Measurements from ENCODE around the gene HSPBAP1. TPM values are rescaled to one million over a fixed set of nuclear protein-coding genes. Genes with fewer than 3 reads are reported as not detected.
A peak's percentile ranks its signal among the peaks of the same experiment; 100 is the strongest.

The HSPBAP1 gene
- total RNA-seq, 2 experiments from 2014 or later: 4.4 to 5.9 TPM

- ChIA-PET POLR2A (no interaction called here), CTCF (no interaction called here)
- no peak overlapping the region for H3K4me3 Mint-ChIP-seq
- no peaks in the 10 kb centered on the region for H3K36me3 Mint-ChIP-seq (ENCODE audit: low read depth)
- H3K27me3 Mint-ChIP-seq (ENCODE audit: low read depth): no peaks in the 10 kb centered on the region
- H3K27ac Mint-ChIP-seq: no peak overlapping the region
- H3K9me3 Mint-ChIP-seq (ENCODE audit: insufficient read depth): no peaks in the 10 kb centered on the region
- no peaks in the 10 kb centered on the region for H3K4me1 Mint-ChIP-seq (ENCODE audit: low read depth)
- DNase-seq: no peak
- ATAC-seq: no peak
These were observed 16.8 kb downstream of the HSPBAP1 start for GRCh38 chr3:122776675-122777468.

- ChIA-PET POLR2A (no interaction called here), CTCF (interaction anchor here (1.0 to 1.2 kb wide), 2 partner anchors 14 to 20 kb away, joined by 3 to 5 read pairs; no protein-coding TSS in a partner anchor)
- no peaks in the 10 kb centered on the region for H3K4me1 Mint-ChIP-seq (ENCODE audit: low read depth)
- ATAC-seq (no peak), DNase-seq (no peak)
- no peaks in the 10 kb centered on the region for H3K27me3 Mint-ChIP-seq (ENCODE audit: low read depth)
- no peak overlapping the region for H3K4me3 Mint-ChIP-seq
- H3K9me3 Mint-ChIP-seq (ENCODE audit: insufficient read depth): no peaks in the 10 kb centered on the region
- no peaks in the 10 kb centered on the region for H3K36me3 Mint-ChIP-seq (ENCODE audit: low read depth)
- H3K27ac Mint-ChIP-seq: no peak overlapping the region
These were observed 19.1 kb downstream of the HSPBAP1 start for GRCh38 chr3:122774564-122774963.

GRCh38 chr3:122773944-122774509 is 19.6 kb downstream of the HSPBAP1 start:
- H3K27ac Mint-ChIP-seq: no peak overlapping the region
- CTCF ChIA-PET: interaction anchor here (0.7 to 1.2 kb wide), 3 partner anchors 14 to 23 kb away, joined by 3 to 5 read pairs (median 3); no protein-coding TSS in a partner anchor
- no peak overlapping the region for H3K4me3 Mint-ChIP-seq
- H3K36me3 Mint-ChIP-seq (ENCODE audit: low read depth): no peaks in the 10 kb centered on the region
- H3K4me1 Mint-ChIP-seq (ENCODE audit: low read depth): no peaks in the 10 kb centered on the region
- POLR2A ChIA-PET: no interaction called here
- ATAC-seq: no peak
- no peaks in the 10 kb centered on the region for H3K27me3 Mint-ChIP-seq (ENCODE audit: low read depth)
- H3K9me3 Mint-ChIP-seq (ENCODE audit: insufficient read depth): no peaks in the 10 kb centered on the region
- DNase-seq: no peak

- no peak overlapping the region for H3K4me3 Mint-ChIP-seq
- no peak for ATAC-seq
- ChIA-PET POLR2A (no interaction called here), CTCF (no interaction called here)
- no peaks in the 10 kb centered on the region for H3K4me1 Mint-ChIP-seq (ENCODE audit: low read depth)
- H3K9me3 Mint-ChIP-seq (ENCODE audit: insufficient read depth): no peaks in the 10 kb centered on the region
- peaks cover 4% of the 10 kb centered on the region for H3K36me3 Mint-ChIP-seq (ENCODE audit: low read depth)
- no peaks in the 10 kb centered on the region for H3K27me3 Mint-ChIP-seq (ENCODE audit: low read depth)
- no peak for DNase-seq
- H3K27ac Mint-ChIP-seq: no peak overlapping the region
These were observed 20.8 kb downstream of the HSPBAP1 start for GRCh38 chr3:122772827-122773226.

GRCh38 chr3:122770521-122771202 is 23.0 kb downstream of the HSPBAP1 start:
- no peaks in the 10 kb centered on the region for H3K4me1 Mint-ChIP-seq (ENCODE audit: low read depth)
- ChIA-PET POLR2A (no interaction called here), CTCF (interaction anchor here (1.3 kb wide), 2 partner anchors 14 to 15 kb away, joined by 3 to 5 read pairs; no protein-coding TSS in a partner anchor)
- H3K4me3 Mint-ChIP-seq: no peak overlapping the region
- H3K9me3 Mint-ChIP-seq (ENCODE audit: insufficient read depth): no peaks in the 10 kb centered on the region
- ATAC-seq (no peak), DNase-seq (no peak)
- no peak overlapping the region for H3K27ac Mint-ChIP-seq
- no peaks in the 10 kb centered on the region for H3K27me3 Mint-ChIP-seq (ENCODE audit: low read depth)
- H3K36me3 Mint-ChIP-seq (ENCODE audit: low read depth): peaks cover 4% of the 10 kb centered on the region

GRCh38 chr3:122767540-122768372 is 25.9 kb downstream of the HSPBAP1 start:
- Mint-ChIP-seq H3K4me3 (no peak overlapping the region), H3K9me3 (ENCODE audit: insufficient read depth) (no peaks in the 10 kb centered on the region), H3K4me1 (ENCODE audit: low read depth) (no peaks in the 10 kb centered on the region), H3K27me3 (ENCODE audit: low read depth) (no peaks in the 10 kb centered on the region), H3K36me3 (ENCODE audit: low read depth) (peaks cover 4% of the 10 kb centered on the region), H3K27ac (no peak overlapping the region)
- DNase-seq: no peak
- ChIA-PET POLR2A (no interaction called here), CTCF (no interaction called here)
- no peak for ATAC-seq

GRCh38 chr3:122766430-122766829 is 27.2 kb downstream of the HSPBAP1 start:
- Mint-ChIP-seq H3K4me1 (ENCODE audit: low read depth) (no peaks in the 10 kb centered on the region), H3K27me3 (ENCODE audit: low read depth) (no peaks in the 10 kb centered on the region), H3K27ac (no peak overlapping the region), H3K9me3 (ENCODE audit: insufficient read depth) (no peaks in the 10 kb centered on the region), H3K4me3 (no peak overlapping the region), H3K36me3 (ENCODE audit: low read depth) (peaks cover 4% of the 10 kb centered on the region)
- no peak for DNase-seq
- POLR2A ChIA-PET: no interaction called here
- CTCF ChIA-PET: interaction anchor here (0.8 kb wide), 1 partner anchor 10 kb away, joined by 3 read pairs; no protein-coding TSS in a partner anchor
- ATAC-seq: no peak

GRCh38 chr3:122760453-122761271 is 33.0 kb downstream of the HSPBAP1 start:
- peaks cover 3% of the 10 kb centered on the region for H3K36me3 Mint-ChIP-seq (ENCODE audit: low read depth)
- no peak for DNase-seq

GRCh38 chr3:122758877-122759560 is 34.6 kb downstream of the HSPBAP1 start:
- Mint-ChIP-seq H3K4me3 (no peak overlapping the region), H3K36me3 (ENCODE audit: low read depth) (peaks cover 8% of the 10 kb centered on the region), H3K27ac (no peak overlapping the region), H3K9me3 (ENCODE audit: insufficient read depth) (no peaks in the 10 kb centered on the region), H3K4me1 (ENCODE audit: low read depth) (peaks cover 23% of the 10 kb centered on the region), H3K27me3 (ENCODE audit: low read depth) (no peaks in the 10 kb centered on the region)
- CTCF ChIA-PET: interaction anchor here (3.1 kb wide), 1 partner anchor 269 kb away, joined by 11 read pairs; the partner anchor contains the start of gene SEMA5B
- ATAC-seq (peak; percentile 66), DNase-seq (peak; percentile 32)
- POLR2A ChIA-PET: interaction anchor here (0.5 kb wide), 1 partner anchor 145 kb away, joined by 3 read pairs; no protein-coding TSS in a partner anchor

More at GRCh38 chr3:122760453-122761271, 33.0 kb downstream of the HSPBAP1 start:
- ChIA-PET POLR2A (no interaction called here), CTCF (interaction anchor here (0.7 to 1.0 kb wide), 3 partner anchors 14 to 33 kb away, joined by 3 to 4 read pairs (median 3); partner anchors contain the start of gene HSPBAP1)
- no peaks in the 10 kb centered on the region for H3K27me3 Mint-ChIP-seq (ENCODE audit: low read depth)
- no peak overlapping the region for H3K27ac Mint-ChIP-seq
- H3K4me1 Mint-ChIP-seq (ENCODE audit: low read depth): peaks cover 23% of the 10 kb centered on the region
- no peak for ATAC-seq
- H3K9me3 Mint-ChIP-seq (ENCODE audit: insufficient read depth): no peaks in the 10 kb centered on the region
- H3K4me3 Mint-ChIP-seq: no peak overlapping the region

- CTCF ChIA-PET: interaction anchor here (0.6 to 2.3 kb wide), 24 partner anchors 9 to 383 kb away, joined by 3 to 14 read pairs (median 4); partner anchors contain the start of genes FAM162A and SEMA5B
- H3K36me3 Mint-ChIP-seq (ENCODE audit: low read depth): peaks cover 12% of the 10 kb centered on the region
- H3K9me3 Mint-ChIP-seq (ENCODE audit: insufficient read depth): no peaks in the 10 kb centered on the region
These were observed 38.1 kb downstream of the HSPBAP1 start for GRCh38 chr3:122755491-122755890.

More at GRCh38 chr3:122755491-122755890, 38.1 kb downstream of the HSPBAP1 start:
- POLR2A ChIA-PET: interaction anchor here (0.9 kb wide), 1 partner anchor 10 kb away, joined by 4 read pairs; no protein-coding TSS in a partner anchor
- Mint-ChIP-seq H3K27me3 (ENCODE audit: low read depth) (no peaks in the 10 kb centered on the region), H3K4me3 (no peak overlapping the region), H3K27ac (no peak overlapping the region), H3K4me1 (ENCODE audit: low read depth) (peaks cover 23% of the 10 kb centered on the region)
- ATAC-seq (no peak), DNase-seq (no peak)

Data from activated CD8-positive, alpha-beta T cell treated with anti-CD3 and anti-CD28 coated beads, Interleukin-2, amount 10 ng/mL, durations not matched to agents 7 days and 5 days (primary cell).